GM12891 (cell line): ENCODE results near the gene VWF.
"Not testable (repeated sequence)": the region's sequence is repeated elsewhere in the genome, so short reads cannot be mapped to it uniquely, and the experiment has no call there.

Source experiments
- DNase-seq: peaks from one replicate; pipeline ENCODE4 v3.0.0; 2011; ENCODE audit warnings: low spot score; ENCODE audit not compliant: insufficient read length
- FAIRE-seq: peaks from 2 replicates; lab custom pipeline; 2011; peaks lifted over from hg19 to GRCh38; lab: Jason Lieb, UNC
- PAX5 ChIP-seq: IDR thresholded peaks from 2 replicates; pipeline ENCODE4 v1.6.1; 2011; ENCODE audit warnings: low read length, moderate library complexity, mild to moderate bottlenecking; ENCODE audit not compliant: insufficient read depth, severe bottlenecking
- POLR2A ChIP-seq: IDR thresholded peaks from 2 replicates; pipeline ENCODE4 v1.6.1; 2011; ENCODE audit warnings: low read depth, low read length, control low read depth
- POLR2AphosphoS5 ChIP-seq: IDR thresholded peaks from 2 replicates; pipeline ENCODE4 v1.6.1; 2011; ENCODE audit warnings: low read depth, low read length, control low read depth
- POU2F2 ChIP-seq: IDR thresholded peaks from 2 replicates; pipeline ENCODE4 v1.6.1; 2011; ENCODE audit warnings: low read depth, mild to moderate bottlenecking, control low read depth, low read length, moderate library complexity
- SPI1 ChIP-seq: IDR thresholded peaks from 2 replicates; pipeline ENCODE4 v1.6.1; 2011; ENCODE audit warnings: low read depth, low read length, control low read depth
- TAF1 ChIP-seq: IDR thresholded peaks from 2 replicates; pipeline ENCODE4 v1.6.1; 2011; ENCODE audit warnings: low read depth, low read length, control low read depth

VWF gene

DNA sequence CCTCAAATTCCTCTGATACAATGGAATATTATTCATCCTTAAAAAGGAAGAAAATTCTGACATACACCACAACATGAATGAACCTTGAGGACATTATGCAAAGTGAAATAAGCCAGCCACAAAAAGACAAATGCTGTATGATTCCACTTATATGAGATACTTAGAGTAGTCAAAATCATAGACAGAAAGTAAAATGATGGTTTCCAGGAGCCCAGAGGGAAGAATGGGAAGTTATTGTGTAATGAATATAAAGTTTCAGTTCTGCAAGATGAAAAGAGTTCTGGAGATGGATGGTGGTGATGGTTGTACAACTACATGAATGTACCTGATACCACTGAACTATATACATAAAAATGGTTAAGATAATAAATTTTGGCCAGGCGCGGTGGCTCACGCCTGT lies 18.3 kb downstream of the VWF start:
- DNase-seq: no peak
- TF ChIP-seq TAF1 (no peak), PAX5 (no peak), SPI1 (no peak), POLR2AphosphoS5 (no peak), POU2F2 (no peak), POLR2A (no peak)
- no peak for FAIRE-seq

DNA sequence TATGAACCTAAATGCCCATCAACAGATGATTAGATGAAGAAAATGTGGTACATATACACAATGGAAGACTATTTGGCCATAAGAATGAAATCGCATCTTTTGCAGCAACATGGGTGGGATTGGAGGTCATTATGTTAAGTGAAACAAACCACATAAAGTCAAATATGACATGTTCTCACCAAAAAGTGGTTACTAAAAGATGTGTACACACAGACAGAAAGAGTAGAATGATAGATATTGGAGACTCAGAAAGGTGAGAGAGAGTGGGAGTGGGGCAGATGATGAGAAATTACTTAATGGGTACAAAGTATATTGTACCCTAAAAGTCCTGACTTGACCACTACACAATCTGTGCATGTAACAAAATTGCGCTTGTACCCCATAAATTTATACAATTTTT lies 19.6 kb downstream of the VWF start:
- TF ChIP-seq POLR2AphosphoS5: no peak
- no peak for TF ChIP-seq TAF1
- no peak for TF ChIP-seq SPI1
- FAIRE-seq: no peak
- DNase-seq: no peak

DNA sequence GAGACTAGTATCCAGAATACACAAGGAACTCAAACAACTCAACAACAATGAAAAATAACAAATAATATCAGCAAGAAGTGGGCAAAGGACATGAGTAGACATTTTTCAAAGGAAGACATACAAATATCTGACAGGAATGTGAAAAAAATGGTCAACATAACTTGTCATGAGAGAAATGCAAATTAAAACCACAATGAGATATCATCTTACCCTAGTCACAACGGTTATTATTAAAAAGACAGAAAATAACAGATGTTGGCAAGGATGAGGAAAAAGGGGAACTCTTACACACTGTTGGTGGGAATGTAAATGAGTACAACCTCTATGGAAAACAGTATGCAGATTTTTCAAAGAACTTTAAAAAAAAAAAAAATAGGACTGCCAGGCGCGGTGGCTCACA lies 20.4 kb downstream of the VWF start:
- TF ChIP-seq POU2F2: no peak
- no peak for TF ChIP-seq POLR2AphosphoS5
- TF ChIP-seq PAX5: no peak
- no peak for TF ChIP-seq SPI1
- no peak for TF ChIP-seq TAF1
- TF ChIP-seq POLR2A: no peak
- FAIRE-seq: no peak

DNA sequence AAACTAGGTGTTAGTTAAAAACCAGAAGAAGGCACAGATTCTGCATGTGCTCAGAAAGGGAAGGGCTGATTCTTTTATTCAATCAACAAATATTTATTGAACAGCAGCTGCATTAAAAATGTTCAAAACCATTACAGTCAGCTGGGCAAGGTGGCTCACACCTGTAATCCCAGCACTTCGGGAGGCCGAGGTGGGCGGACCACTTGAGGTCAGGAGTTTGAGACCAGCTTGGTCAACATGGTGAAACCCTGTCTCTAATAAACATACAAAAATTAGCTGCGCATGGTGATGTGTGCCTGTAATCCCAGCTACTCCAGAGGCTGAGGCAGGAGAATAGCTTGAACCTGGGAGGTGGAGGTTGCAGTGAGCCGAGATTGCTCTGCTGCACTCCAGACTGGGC lies 22.4 kb downstream of the VWF start:
- not testable (repeated sequence) for FAIRE-seq, DNase-seq

More for the DNA sequence above, 20.4 kb downstream of the VWF start:
- DNase-seq: no peak

DNA sequence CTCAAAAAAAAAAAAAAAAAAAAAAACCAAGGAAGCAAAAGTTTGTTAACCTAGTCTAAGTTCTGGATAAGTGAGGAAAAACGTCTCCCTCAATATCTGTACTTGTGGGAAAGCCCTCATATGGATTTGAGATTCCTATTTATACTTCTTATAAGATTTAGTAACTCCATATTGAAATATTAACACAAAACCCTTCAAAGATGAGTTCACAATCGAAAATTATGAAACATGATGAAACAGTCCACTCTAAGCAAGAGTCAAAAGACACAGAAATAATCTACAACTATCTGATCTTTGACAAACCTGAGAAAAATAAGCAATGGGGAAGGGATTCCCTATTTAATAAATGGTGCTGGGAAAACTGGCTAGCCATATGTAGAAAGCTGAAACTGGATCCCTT lies 25.2 kb downstream of the VWF start:
- FAIRE-seq (no peak), DNase-seq (no peak)
- TF ChIP-seq TAF1: no peak
- no peak for TF ChIP-seq POU2F2
- TF ChIP-seq PAX5: no peak

DNA sequence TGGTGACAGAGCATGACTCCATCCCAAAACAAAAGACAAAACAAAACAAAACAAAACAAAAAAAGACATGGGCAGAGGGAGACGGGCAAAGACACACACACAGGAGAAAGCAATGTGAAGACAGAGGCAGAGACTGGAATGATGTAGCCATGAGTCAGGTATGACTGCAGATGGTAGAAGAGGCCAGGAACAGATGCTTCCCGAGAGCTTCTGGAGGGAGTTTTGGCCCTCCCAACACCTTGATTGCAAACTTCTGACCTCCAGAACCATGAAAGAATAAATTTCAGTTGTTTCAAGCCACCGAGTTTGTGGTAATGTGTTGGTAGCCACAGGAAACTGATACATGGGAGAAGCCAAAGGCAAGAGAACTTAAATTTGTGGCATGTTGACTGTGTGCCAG lies 27.1 kb downstream of the VWF start:
- FAIRE-seq (no peak), DNase-seq (no peak)
- TF ChIP-seq POU2F2 (no peak), POLR2AphosphoS5 (no peak), TAF1 (no peak), POLR2A (no peak), PAX5 (no peak), SPI1 (no peak)

DNA sequence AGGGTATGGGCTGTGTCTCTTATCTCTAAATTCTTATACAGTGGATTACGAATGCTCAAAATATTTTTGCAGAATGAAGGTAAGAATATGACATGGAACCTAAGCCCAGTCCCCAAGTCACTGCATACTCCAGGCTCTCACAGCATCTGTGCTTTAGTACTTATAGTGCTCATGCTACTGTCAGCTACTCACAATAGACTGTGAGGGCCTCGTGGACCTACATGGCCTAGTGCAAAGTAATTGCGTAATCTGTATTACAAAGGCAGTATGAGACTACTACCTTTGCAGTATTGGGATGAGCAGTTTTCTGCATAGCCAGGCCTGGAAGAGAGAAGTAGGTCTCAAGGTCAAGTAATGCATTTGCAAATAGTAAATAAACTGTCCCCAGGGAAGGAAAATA lies 27.9 kb downstream of the VWF start:
- FAIRE-seq: no peak
- TF ChIP-seq POLR2A: no peak
- no peak for TF ChIP-seq POLR2AphosphoS5
- no peak for TF ChIP-seq SPI1
- TF ChIP-seq PAX5: no peak
- DNase-seq: no peak

DNA sequence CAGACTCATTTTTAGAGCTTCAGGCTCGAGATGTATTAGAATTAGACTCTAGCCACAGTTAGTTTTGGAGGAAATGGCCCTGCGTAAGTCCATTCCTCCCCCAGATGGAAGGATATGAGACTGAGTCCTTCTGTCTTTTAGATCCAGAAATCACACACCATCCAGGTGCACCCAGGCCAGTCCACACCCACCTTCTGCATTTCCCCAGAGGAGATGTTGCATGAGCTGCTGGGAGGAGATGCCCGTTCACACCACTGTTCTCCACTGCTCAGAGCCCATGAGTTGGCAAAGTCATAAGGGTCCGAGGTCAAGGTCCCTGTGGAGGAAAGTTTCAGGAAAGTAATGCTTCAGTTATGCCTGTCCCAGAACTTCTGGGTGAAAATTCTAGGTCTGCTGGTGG lies 29.2 kb downstream of the VWF start:
- DNase-seq: no peak
- FAIRE-seq: no peak
- TF ChIP-seq POLR2A (no peak), TAF1 (no peak), SPI1 (no peak), POU2F2 (no peak), PAX5 (no peak), POLR2AphosphoS5 (no peak)

DNA sequence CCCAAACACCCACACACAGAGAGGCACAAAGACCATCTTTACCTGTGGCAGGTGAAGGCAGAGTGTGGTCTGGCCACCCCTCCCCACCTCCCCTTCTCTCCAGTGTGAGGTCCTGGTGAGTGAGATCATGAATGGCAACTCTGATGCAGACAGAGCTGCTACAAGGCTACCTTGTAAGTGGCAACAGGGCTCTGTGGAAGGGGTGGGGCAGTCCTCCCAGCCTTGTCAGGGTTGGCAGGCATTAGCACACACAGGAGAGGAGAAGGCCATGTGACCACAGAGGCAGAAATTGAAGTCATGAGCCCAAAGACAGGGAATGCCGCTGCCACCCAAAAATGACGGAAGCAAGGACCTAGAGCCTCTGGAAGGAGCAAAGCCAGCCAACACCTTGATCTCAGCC lies 30.7 kb downstream of the VWF start:
- no peak for FAIRE-seq
- TF ChIP-seq PAX5: no peak
- TF ChIP-seq SPI1: no peak
- no peak for TF ChIP-seq POLR2AphosphoS5
- no peak for TF ChIP-seq POU2F2
- no peak for TF ChIP-seq TAF1
- TF ChIP-seq POLR2A: no peak
- DNase-seq: no peak

DNA sequence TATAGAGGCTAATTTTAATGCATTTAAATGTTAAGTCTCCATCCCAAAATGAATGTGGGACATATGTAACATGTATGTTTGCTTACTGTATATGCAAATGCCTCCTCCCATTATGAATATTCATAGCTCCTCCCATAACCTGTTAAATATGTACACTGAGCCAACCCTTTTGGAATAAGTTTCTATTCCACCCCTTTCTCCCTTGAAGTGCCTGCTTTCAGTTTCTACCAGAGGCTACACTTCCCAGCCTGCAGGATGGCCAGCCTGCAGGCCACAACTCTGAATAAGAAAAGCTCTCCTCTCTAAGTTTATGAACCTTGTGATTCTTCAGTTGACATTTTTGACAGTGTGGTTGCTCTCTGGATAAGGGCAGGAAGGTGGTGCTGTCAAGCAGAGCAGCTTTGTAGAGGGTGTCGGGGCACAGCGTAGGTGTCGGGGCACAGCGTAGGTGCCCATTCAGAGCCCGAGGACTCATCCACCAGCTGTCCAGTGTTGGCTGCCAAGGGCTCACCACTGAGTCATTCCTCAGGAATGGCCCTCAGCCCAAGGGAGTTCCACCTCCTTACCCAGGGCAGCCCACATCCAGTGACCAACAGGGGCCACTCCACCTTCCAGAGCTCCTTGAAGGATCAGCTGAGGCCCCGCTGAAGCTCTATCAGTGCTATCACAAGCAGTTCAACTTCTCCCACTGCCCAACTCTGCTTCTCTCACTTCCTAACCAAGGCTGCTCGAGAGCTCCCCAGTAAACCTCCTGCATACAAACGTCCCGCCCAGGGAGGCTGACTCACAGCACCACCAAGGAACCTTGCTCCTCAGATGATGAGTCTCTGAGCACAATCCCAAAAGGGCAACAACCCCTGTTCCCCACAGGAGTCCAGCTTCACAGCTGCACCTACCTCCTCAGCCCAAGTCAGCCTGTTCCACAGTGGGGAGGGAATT lies 31.4 kb downstream of the VWF start:
- no peak for FAIRE-seq
- DNase-seq: no peak
- TF ChIP-seq POLR2AphosphoS5 (no peak), SPI1 (no peak), POU2F2 (no peak), POLR2A (no peak), PAX5 (no peak), TAF1 (no peak)
